GM21447 (cell line): ENCODE results near the gene LDHB.
A peak's percentile ranks its signal among the peaks of the same experiment; 100 is the strongest.
"Not testable (repeated sequence)": the region's sequence is repeated elsewhere in the genome, so short reads cannot be mapped to it uniquely, and the experiment has no call there.

ENCODE experiments used
- ATAC-seq: cut with Tn5 transposase; IDR thresholded peaks from one replicate; pipeline ENCODE4 v1.9.1; 2021; ENCODE audit not compliant: unreplicated experiment

The LDHB gene

GRCh38 chr12:21657326-21658077, at the start of gene LDHB:
LDHB (minus strand) TSS chr12:21657842; CDS start chr12:21654671, 3,171 bp downstream.
- peak; percentile 94 for ATAC-seq

GRCh38 chr12:21704847-21705246, 47.2 kb upstream of the LDHB start:
- ATAC-seq: no peak

- no peak for ATAC-seq
Measured at GRCh38 chr12:21699851-21700250, 42.2 kb upstream of the LDHB start.

GRCh38 chr12:21697904-21698630, 40.4 kb upstream of the LDHB start:
- ATAC-seq: no peak

GRCh38 chr12:21696625-21697024, 39.0 kb upstream of the LDHB start:
- no peak for ATAC-seq

GRCh38 chr12:21695986-21696385, 38.3 kb upstream of the LDHB start:
- no peak for ATAC-seq

- no peak for ATAC-seq
Measured at GRCh38 chr12:21694660-21695059, 37.0 kb upstream of the LDHB start.

GRCh38 chr12:21691515-21691914, 33.9 kb upstream of the LDHB start:
- no peak for ATAC-seq

GRCh38 chr12:21690704-21691368, 33.2 kb upstream of the LDHB start:
- no peak for ATAC-seq

- ATAC-seq: no peak
Measured at GRCh38 chr12:21683115-21683514, 25.5 kb upstream of the LDHB start.

- no peak for ATAC-seq
Measured at GRCh38 chr12:21678959-21679358, 21.3 kb upstream of the LDHB start.

GRCh38 chr12:21677622-21678277, 20.1 kb upstream of the LDHB start:
- ATAC-seq: no peak

- no peak for ATAC-seq
Measured at GRCh38 chr12:21677204-21677603, 19.6 kb upstream of the LDHB start.

- ATAC-seq: no peak
Measured at GRCh38 chr12:21676776-21677175, 19.1 kb upstream of the LDHB start.

GRCh38 chr12:21675641-21676040, 18.0 kb upstream of the LDHB start:
- no peak for ATAC-seq

GRCh38 chr12:21675096-21675495, 17.5 kb upstream of the LDHB start:
- ATAC-seq: no peak

- ATAC-seq: not testable (repeated sequence)
Measured at GRCh38 chr12:21673830-21674552, 16.3 kb upstream of the LDHB start.

GRCh38 chr12:21672146-21672545, 14.5 kb upstream of the LDHB start:
- ATAC-seq: no peak

GRCh38 chr12:21666722-21667121, 9.1 kb upstream of the LDHB start:
- ATAC-seq: no peak

- ATAC-seq: no peak
Measured at GRCh38 chr12:21665816-21666215, 8.2 kb upstream of the LDHB start.
